NCI-H510A (cell line): ENCODE results near the gene MIP.
"Not testable (repeated sequence)": the region's sequence is repeated elsewhere in the genome, so short reads cannot be mapped to it uniquely, and the experiment has no call there.

Experiments
- DNase-seq: peaks from one replicate; lab custom pipeline; 2025; lab: John Stamatoyannopoulos, UW

Gene MIP

GRCh38 chr12:56410768-56411167, 43.7 kb downstream of the MIP start:
- no peak for DNase-seq

- no peak for DNase-seq
Observed at GRCh38 chr12:56408799-56409417, 45.5 kb downstream of the MIP start.

- not testable (repeated sequence) for DNase-seq
Observed at GRCh38 chr12:56404227-56404626, 50.2 kb downstream of the MIP start.

- not testable (repeated sequence) for DNase-seq
Observed at GRCh38 chr12:56401612-56402011, 52.8 kb downstream of the MIP start.

GRCh38 chr12:56401125-56401524, 53.3 kb downstream of the MIP start:
- not testable (repeated sequence) for DNase-seq
